HG02981 (cell line): ENCODE measurements around the gene CEP250.
"Not testable (repeated sequence)": the region's sequence is repeated elsewhere in the genome, so short reads cannot be mapped to it uniquely, and the experiment has no call there.

Source experiments
- ATAC-seq: cut with Tn5 transposase; IDR thresholded peaks from one replicate; pipeline ENCODE4 v1.9.1; 2021; ENCODE audit warnings: mild to moderate bottlenecking, moderate library complexity; ENCODE audit not compliant: unreplicated experiment

Gene CEP250

DNA sequence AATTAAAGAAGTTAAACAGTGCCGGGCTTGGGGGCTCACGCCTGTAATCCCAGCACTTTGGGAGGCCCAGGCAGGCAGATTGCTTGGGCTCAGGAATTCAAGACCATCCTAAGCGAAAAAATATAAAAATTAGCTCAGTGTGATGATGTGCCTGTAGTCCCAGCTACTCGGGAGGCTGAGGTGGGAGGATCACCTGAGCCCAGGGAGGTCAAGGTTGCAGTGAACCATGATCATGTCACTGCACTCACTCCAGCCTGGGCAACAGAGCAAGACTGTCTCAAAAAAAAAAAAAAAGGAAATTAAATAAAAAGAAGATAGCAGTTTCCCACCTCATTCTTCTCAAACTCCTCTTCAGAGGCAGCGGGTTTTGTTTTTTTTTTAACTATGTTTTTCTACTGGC lies 62.4 kb downstream of the CEP250 start:
- not testable (repeated sequence) for ATAC-seq

DNA sequence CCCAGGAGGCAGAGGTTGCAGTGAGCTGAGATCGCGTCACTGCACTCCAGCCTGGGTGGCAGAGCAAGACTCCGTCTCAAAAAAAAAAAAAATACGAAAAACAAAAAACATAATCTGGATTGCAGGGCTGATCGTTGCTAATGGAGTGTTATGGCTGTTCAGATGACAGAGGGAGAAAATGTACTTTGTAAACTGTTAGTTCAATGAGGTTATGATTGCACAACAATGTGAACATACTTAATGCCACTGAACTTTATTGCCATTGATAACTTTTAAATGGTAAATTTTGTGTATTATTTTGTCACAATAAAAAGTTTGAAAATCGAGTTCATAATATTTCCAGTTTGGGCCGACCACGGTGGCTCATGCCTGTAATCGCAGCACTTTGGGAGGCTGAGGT lies 63.6 kb downstream of the CEP250 start:
- ATAC-seq = no peak

DNA sequence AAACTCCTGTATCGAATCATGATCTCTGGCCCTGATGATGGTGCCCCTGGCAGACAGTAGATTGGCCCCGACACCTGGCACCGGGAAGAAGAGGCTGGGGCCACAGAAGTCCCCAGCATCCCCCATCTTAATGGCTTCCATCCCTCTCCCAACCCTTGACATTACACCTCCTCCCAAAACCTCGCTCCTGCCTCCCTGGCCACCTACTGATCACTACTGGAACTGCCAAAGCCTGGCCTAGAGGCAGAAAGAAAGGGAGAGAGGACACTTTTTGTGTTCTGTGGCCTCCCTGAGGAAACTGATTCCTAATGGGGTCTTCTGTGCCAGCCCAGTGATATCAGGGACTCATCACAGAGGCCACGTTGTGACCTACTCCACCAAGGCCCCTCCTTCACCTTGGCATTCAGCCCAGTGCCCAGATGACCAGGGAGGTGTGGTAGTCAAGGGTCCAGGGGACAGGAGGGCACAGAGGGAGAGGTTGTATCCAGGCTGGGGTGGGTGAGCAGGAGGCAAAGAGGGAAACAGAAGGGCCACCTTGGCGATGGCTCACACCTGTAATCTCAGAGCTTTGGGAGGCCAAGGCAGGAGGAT lies 68.0 kb downstream of the CEP250 start:
- no peak for ATAC-seq

DNA sequence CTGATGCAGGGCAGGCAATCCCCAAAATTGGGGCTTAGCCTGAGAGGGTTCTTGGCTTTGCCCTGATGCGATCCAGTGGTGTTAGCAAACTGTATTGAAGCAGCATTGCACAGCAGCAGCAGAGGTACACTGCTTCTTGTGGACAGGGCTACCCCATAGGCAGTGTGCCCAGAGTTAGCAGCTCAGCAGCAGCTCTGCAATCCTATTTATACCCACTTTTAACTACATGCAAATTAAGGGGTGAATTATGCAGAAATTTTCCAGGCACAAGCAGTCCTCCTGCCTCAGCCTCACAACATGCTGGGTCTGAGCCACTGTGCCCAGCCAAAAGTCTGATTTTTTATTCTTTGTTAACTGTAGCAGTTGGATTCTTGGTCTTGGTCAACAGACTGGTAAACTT lies 70.2 kb downstream of the CEP250 start:
- ATAC-seq = no peak

DNA sequence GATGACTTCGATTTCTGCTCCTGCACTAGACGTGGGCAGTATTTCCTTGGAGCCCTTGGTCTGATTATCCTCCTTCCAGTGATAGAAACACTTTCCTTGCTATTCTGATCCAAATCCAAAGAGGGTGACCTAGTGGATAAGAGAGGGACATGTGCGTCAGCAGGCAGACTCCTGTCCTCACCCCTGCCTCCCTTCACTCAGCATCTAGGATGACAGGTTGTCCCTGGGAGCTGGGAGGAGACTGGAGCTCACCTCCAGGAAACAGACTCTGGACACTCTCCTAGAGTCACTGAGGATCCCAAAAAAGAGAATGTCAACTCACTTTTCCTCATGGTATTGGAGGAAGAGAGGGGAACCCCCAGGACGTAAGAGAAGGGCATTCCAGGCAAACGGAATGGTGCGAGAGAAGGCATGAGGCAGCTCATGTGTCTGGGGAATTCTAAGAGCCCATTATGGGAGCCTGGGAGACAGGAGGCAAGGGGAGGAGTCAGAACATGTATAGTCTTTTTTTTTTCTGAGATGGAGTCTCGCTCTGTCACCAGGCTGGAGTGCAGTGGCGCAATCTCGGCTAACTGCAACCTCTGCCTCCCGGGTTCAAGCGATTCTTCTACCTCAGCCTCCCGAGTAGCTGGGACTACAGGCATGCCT lies 71.8 kb downstream of the CEP250 start:
- no peak for ATAC-seq

DNA sequence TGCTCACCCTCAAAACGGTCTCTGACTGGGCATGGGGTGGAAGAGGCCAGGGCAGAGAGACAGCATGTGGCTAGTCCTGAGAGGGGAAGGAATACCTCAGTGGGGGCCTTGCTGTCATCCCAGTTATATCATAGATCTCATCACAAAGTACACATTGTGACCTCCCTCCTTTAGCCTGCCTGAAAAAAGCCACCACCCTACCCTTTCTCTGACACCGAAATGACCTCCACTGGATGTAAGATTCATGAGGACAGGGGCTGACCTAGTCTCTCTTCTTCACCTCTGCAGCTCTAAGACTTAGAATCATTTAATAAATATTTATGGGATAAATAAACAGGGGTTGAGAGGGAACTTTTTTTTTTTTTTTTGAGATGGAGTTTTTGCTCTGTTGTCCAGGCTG lies 74.2 kb downstream of the CEP250 start, which contains the start of gene C20orf173:
TSS of gene C20orf173 (minus strand) at position 101 of the 400 bp plus-strand sequence. CDS start 279 bp downstream, outside the sequence.
- ATAC-seq = no peak

DNA sequence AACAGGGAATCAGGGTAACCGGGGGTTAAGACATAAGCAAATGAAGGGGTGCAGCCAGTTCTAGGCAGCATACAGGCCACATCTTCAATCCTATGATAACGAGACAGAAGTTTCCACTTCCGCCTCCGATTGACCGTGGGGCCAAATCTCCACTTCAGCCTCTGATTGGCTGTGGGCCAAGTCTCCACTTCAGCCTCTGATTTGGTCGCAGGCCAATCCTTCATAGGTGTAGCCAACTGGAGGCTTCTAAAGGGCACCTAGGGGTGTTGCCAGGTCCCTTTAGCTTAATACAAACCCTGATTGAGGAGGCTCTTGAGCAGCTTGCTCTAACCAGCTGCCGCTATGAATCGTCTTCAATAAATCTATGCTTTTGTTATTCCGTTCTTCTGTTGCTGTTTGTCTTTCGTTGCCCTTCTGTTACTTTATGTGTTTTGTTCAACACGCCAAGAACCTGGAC lies 84.4 kb downstream of the CEP250 start:
- ATAC-seq = no peak

DNA sequence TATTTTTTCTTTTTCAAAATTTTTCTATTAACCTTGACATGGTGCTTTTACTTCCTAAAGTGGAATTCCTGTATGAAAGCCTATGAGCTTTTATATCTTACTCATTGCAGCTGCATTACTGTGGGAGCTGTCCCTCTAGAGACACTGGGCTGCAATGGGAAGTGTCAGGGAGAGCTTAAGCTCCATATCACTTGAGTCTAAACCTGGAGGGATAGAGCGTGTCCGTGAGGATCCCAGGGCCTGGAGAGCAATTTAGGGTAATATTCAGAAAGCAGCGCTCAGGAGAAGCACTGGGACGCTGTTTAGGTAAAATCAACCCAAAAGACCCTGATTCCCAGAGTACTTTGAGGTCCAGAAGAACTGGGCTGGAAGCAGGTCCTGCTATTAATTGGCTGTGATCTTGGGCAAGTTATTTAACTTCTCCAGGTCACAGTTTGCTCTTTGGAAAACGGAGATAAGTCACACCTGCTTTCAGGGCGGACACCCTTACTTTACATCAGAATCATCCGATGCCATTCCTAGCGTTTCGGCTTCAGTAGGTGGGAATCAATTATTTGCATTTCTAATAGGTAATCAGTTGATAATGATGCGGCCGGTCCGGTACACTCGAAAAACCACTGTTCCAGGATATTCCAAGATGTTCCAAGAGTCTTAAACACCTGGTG lies 85.9 kb downstream of the CEP250 start:
- no peak for ATAC-seq

DNA sequence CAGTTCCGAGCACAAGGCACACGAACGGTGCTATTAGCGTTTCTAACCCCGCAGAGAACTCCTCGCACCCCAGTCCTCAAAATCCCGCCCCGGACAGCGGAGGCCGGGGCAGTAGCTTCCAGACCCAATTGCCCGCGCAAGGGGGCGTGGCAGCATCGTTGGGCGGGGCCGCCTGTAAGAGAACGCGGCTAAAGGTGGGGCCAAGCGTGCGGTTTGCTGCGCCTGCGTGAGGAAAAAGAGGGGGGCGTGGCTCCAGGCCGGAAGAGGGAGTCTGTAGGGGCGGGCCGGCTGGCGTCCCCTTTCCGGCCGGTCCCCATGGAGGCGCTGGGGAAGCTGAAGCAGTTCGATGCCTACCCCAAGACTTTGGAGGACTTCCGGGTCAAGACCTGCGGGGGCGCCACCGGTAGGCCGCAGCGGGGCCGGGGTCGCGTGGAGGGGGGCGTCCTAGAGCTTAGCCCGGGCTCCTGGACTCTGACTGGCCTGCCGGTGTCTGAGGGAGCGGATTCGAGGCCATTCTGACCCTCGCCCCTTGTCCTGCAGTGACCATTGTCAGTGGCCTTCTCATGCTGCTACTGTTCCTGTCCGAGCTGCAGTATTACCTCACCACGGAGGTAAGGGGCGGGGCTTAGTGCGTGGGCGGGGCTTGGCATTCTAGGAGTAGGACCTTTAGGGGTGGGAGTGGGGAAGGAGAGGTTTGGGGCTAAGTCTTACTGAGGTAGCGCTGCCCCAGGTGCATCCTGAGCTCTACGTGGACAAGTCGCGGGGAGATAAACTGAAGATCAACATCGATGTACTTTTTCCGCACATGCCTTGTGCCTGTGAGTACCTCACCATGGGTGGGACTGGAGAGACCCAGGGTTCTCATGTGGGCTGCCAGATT lies 86.6 kb downstream of the CEP250 start, which contains the start of gene ERGIC3:
TSS of gene ERGIC3 (plus strand) at position 296 of the 880 bp plus-strand sequence. CDS start at position 316, 20 bp downstream.
- peak; percentile 92 for ATAC-seq

DNA sequence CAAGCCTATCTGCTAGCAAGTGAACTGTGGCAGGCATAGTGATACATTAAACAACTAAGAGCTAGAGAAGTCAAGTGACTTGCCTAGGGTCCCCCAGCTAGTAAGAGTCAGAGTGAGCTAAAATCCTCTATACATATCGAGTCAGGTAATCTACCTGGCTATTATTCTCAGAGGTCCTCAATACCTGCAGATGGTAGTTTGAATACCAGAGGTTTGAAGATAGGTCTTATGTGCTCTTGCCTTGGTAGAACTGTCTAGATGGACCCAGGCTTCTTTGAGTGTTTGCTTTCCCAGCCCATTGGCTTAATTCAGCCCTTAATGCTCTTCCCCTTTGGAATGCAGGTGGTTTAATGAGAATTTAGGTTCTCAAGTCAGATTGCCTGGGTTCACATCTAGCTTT lies 87.6 kb downstream of the CEP250 start:
- ATAC-seq = no peak

DNA sequence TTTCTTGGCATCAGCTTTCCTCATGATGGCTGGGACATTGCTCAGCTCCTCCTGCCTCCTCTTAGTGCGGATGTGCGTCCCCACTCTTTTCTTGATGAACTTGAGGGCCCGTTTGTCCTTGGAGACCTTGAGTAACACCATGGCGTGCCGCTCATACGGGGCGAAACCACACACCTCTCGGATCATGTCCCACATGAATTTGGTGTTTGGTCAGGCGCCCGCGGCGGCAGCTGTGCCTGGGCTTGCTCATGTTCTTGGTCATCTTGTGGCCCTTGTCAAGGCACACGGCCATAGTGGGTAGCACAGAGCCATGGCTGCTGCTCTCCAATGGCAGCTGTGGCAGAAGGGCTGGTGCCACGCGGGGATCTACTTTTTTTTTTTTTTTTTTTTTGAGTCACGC lies 89.0 kb downstream of the CEP250 start:
- ATAC-seq = no peak

DNA sequence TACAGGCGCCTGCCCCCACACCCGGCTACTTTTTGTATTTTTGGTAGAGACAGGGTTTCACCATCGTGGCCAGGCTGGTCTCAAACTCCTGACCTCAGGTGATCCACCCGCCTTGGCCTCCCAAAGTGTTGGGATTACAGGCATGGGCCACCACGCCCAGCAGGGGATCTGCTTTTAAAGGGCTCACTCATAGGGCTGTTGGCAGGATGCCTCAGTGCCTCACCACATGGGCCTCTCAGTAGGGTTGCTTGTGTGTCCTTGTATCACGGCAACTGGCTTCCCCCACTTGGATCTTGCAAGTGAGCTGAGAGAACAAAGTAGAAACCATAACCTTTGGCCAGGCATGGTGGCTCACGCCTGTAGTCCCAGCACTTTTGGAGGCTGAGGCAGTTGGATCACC lies 89.5 kb downstream of the CEP250 start:
- ATAC-seq = not testable (repeated sequence)

DNA sequence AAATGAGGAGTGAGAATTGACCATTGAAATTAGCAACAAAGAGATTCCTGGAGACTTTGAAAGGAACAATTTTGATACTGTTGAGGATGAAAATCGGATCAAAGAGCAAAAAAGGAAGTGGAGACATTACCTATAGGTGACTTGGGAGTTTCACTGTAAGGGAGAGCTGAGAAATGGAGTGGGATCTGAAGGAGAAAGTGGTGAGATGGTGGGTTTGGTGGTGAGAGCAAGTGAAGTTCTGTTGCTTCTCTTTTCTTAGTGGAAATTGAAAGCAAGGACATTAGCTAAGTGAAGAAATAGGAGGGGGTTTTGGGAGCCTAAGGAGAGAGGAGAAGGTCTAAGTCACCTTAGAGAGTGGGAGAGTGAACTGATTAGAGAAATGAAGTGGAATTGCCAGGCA lies 90.7 kb downstream of the CEP250 start:
- no peak for ATAC-seq

DNA sequence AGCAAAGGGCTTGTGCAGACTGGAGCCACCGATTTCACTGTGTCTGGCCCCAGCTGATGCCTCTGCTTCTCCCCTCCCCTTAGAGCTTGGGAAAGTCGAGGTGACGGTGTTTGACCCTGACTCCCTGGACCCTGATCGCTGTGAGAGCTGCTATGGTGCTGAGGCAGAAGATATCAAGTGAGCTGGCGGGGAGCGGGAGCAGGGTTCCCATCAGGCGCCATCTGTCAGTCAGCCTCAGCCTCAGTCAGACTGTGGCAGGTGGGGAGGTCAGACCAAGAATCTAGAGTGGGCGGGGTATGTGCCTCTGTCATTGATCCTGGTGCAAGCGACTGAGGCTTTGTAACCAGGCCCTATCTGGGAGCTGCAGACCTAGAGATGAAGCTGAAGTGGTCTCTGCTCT lies 91.9 kb downstream of the CEP250 start:
- no peak for ATAC-seq

DNA sequence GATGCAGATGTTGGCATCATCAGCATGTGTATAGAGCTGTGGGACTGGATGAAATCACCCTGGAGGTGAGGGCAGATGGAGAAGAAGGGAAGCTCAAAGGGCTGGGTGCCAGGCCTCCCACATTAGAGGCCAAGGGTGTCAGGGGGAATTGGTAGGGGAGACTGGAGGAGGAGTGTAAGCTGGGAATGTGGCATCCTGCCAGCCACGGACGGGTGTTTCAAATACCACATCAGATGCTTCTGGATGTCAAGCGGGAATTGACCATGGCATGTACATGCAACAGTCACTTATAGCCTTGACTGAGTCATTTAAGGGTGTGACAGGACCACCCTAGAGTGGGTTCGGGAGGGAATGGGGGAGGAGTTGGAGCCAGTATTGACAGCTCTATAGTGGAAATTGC lies 96.1 kb downstream of the CEP250 start:
- ATAC-seq = no peak

DNA sequence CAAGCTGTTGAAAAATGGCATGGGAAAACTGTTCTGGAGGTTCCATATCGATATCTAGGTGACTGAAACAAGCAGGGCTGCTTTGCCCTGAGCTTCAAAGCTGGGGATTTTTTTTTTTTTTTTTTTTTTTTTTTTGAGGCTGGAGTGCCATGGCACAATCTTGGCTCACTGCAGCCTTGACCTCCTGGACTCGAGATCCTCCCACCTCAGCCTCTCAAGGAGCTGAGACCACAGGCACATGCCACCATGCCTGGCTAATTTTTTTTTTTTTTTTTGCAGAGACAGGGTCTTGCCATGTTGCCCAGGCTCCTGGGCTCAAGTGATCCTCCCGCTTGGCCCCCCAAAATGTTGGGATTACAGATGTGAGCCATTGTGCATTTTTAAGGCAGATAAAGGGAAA lies 97.5 kb downstream of the CEP250 start:
- no peak for ATAC-seq

DNA sequence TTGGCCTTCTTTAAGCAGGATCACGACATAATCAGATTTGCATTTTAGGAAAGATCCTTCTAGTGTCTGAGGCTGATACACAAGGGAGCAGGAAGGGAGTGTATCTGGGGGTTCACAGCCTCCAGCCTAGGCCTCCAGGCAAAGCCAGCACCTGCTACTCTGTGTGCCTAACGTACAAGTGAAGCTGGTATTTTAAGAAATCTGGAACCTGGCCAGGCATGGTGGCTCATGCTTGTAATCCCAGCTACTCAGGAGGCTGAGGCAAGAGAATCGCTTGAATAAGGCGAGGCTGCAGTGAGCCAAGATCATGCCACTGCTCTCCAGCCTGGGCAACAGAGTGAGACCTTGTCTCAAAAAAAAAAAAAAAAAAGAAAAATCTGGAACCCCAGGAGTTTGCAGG lies 100.1 kb downstream of the CEP250 start:
- ATAC-seq = not testable (repeated sequence)

DNA sequence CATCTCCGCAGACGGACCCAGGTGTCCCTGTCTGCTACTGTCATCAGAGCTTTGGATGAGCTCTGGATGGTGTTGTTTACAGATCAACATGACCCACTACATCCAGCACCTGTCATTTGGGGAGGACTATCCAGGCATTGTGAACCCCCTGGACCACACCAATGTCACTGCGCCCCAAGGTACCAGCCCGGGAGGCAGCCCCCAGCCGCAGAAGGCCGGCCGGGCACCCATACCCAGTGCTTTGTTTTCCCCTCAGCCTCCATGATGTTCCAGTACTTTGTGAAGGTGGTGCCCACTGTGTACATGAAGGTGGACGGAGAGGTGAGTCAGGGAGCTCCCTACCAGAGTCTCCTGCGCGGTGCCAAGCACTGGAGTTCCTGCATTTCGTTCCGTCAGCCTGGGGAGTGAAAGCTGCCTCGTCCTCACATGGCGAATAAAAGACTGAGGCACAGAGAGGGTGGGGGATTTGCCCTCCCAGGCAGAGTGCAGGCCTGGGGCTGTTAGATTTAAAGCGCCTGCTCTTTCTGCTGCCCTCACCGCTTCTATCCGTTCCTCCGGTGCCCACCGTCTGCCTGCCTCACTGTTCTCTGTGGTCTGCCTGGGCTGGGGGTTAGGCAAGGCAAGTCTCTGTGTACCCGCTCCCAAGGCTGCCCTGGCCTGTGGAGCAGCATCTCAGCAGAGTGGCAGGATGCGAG lies 100.7 kb downstream of the CEP250 start:
- no peak for ATAC-seq

DNA sequence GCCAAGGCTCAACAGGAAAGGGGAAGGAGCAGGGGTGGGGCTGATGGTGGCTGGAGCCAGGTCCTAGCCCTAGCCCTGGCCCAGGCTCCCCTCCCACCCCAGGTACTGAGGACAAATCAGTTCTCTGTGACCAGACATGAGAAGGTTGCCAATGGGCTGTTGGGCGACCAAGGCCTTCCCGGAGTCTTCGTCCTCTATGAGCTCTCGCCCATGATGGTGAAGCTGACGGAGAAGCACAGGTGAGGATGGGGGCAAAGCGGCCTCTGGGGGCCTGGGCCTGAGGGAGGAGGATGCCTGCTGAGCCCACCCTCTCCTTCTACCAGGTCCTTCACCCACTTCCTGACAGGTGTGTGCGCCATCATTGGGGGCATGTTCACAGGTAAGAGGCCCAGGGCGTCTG lies 101.5 kb downstream of the CEP250 start:
- ATAC-seq = no peak

DNA sequence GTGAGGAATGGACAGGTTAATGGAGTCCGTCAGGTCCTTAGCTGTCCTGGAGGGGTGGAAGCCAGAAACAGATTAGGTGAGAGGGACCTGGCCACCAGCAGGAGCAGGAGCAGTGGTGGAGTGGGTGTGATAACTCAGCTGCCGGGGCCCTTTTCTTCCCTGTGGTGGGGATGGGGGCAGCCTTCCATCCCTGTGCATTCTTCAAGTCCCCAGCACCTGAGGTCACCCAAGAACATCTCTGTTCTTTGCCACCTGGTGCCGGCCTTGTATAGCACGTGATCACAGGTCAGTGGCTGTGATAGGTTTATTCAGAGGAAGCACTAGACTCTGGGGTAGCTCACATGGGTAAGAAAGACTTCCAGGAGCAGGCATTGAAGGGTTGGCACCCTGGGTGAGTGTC lies 103.1 kb downstream of the CEP250 start:
- ATAC-seq = no peak
